Fibroblast of lung (primary cell): ENCODE data around the gene FMN1.

Source experiments
- EZH2 ChIP-seq: IDR thresholded peaks from 2 replicates; pipeline ENCODE4 v1.5.1; 2012; ENCODE audit warnings: low read length, control low read depth, mild to moderate bottlenecking; ENCODE audit errors: missing control alignments
- TF ChIP-seq, protein P1 (sequence below), 2 donors: IDR thresholded peaks in 1 of 2; conservative IDR thresholded peaks in 1 of 2; 1 replicate in 1 of 2; 2 replicates in 1 of 2; pipeline ENCODE4 v1.5.1; 2011 to 2012; ENCODE audit warnings: low read length in 2 of 2, control low read depth in 1 of 2, inconsistent platforms in 1 of 2, low read depth in 1 of 2, mild to moderate bottlenecking in 1 of 2

DNA sequence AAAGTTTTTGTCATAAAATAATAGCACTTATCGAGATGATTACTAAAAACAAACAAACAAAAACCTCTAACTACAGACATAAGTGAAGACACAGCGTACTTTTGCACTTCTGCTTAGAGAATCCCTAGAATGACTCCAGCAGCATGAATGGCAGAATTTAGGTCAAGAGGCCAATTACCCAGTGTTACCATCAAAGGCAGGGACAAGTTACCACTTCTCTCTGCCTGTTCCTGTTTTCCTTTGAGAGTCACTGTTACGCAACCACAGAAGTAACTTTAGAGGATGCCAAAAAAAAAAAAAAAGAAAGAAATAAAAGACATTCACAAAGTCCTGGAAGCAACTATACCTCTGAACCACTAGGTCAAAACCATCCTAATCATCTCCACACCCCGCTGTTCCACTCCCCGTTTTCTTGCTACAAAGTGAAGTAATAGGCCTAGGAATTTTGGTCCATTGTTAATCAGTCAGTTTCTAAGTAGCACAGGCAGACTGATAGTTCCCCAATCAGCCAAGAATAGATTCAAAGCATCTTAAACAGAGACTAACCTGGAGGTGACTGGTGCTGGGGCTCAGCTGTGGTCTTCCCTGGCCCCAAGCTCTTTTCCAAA lies 41.9 kb downstream of the FMN1 start:
- TF ChIP-seq, protein P1, sequence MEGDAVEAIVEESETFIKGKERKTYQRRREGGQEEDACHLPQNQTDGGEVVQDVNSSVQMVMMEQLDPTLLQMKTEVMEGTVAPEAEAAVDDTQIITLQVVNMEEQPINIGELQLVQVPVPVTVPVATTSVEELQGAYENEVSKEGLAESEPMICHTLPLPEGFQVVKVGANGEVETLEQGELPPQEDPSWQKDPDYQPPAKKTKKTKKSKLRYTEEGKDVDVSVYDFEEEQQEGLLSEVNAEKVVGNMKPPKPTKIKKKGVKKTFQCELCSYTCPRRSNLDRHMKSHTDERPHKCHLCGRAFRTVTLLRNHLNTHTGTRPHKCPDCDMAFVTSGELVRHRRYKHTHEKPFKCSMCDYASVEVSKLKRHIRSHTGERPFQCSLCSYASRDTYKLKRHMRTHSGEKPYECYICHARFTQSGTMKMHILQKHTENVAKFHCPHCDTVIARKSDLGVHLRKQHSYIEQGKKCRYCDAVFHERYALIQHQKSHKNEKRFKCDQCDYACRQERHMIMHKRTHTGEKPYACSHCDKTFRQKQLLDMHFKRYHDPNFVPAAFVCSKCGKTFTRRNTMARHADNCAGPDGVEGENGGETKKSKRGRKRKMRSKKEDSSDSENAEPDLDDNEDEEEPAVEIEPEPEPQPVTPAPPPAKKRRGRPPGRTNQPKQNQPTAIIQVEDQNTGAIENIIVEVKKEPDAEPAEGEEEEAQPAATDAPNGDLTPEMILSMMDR (conservative IDR thresholded peaks at IDR 0.05 in 1 of 2, IDR thresholded peaks at IDR 0.05 in 1 of 2; ENCODE audit: low read depth in 1 of 2, low read length in 2 of 2) = no peak
- no peak for TF ChIP-seq EZH2
